ENCODE measurements around the gene MTAP. TPM values are rescaled to one million over a fixed set of nuclear protein-coding genes. Genes with fewer than 3 reads are reported as not detected.

MTAP gene
- total RNA-seq, 1 experiment from 2014 or later, result 326 TPM

GRCh38 chr9:21825637-21826036 is 23.2 kb downstream of the MTAP start:
- no peak for TF ChIP-seq SP1 (IDR thresholded peaks at IDR 0.05; ENCODE audit: low read depth)
- no peak for TF ChIP-seq ELF1 (IDR thresholded peaks at IDR 0.05; ENCODE audit: borderline replicate concordance, low read depth)
- no peak for TF ChIP-seq RAD21 (IDR thresholded peaks at IDR 0.05; ENCODE audit: low read depth)
- TF ChIP-seq POLR2A (IDR thresholded peaks at IDR 0.05; ENCODE audit: borderline replicate concordance, extremely low read depth, insufficient read depth, insufficient read length), result no peak
- no peak for TF ChIP-seq CBX3 (IDR thresholded peaks at IDR 0.05; ENCODE audit: low read depth)
- no peak for TF ChIP-seq SIN3A (IDR thresholded peaks at IDR 0.05; ENCODE audit: low read depth)
- TF ChIP-seq ZFX (IDR thresholded peaks at IDR 0.05), result no peak
- no peak for TF ChIP-seq EGR1 (IDR thresholded peaks at IDR 0.05; ENCODE audit: low read depth)
- Histone ChIP-seq H3K4me3 (replicated peaks in 1 of 2; ENCODE audit: low read depth in 1 of 2, low read length in 2 of 2) (no peak overlapping the region), H3K9me3 (ENCODE audit: control insufficient read depth in 1 of 2, insufficient read depth in 1 of 2, low read depth in 1 of 2, low read length in 2 of 2) (no peaks in the 10 kb centered on the region), H3K79me2 (ENCODE audit: insufficient read depth, low read length) (peaks cover 91% of the 10 kb centered on the region), H3K27ac (ENCODE audit: low read depth, low read length) (no peak overlapping the region), H3K27me3 (ENCODE audit: insufficient read depth, low read length) (no peaks in the 10 kb centered on the region), H3K4me1 (ENCODE audit: control insufficient read depth in 1 of 2, insufficient read depth in 2 of 2, low read length in 2 of 2) (peaks cover 5 to 40% of the 10 kb centered on the region in 2 experiments; a peak in 2 of 4 replicates), H3K4me2 (ENCODE audit: low read length) (no peak overlapping the region), H4K20me1 (ENCODE audit: insufficient read depth) (peaks cover 33% of the 10 kb centered on the region), H3K9ac (ENCODE audit: low read length) (no peak overlapping the region), H2AFZ (ENCODE audit: low read depth, low read length, poor library complexity, severe bottlenecking) (no peak overlapping the region), H3K9me2 (ENCODE audit: insufficient read depth) (no peaks in the 10 kb centered on the region), H3K36me3 (ENCODE audit: control insufficient read depth in 1 of 2, insufficient read depth in 2 of 2, low read length in 2 of 2) (peaks cover 45 to 51% of the 10 kb centered on the region in 2 experiments)
- intact Hi-C loops (cut with micrococcal nuclease), result no loop called here
- no TSS peak for BruUV-seq (replicated peaks)
- ATAC-seq (no peak; the same call in 1 of the 2 replicates), DNase-seq (ENCODE audit: low read depth, low spot score) (no peak)
- ChIA-PET POLR2A (no interaction called here), RAD21 (ENCODE audit: low non-redundant PET in 1 of 2, low total read pairs in 2 of 2, uncharacterized antibody in 2 of 2, unreplicated experiment in 2 of 2) (no interaction called here), CTCF (no interaction called here)

GRCh38 chr9:21828853-21829410 is 26.5 kb downstream of the MTAP start:
- ChIA-PET POLR2A (no interaction called here), RAD21 (ENCODE audit: low non-redundant PET in 1 of 2, low total read pairs in 2 of 2, uncharacterized antibody in 2 of 2, unreplicated experiment in 2 of 2) (no interaction called here), CTCF (no interaction called here)
- Histone ChIP-seq H3K9me3 (ENCODE audit: control insufficient read depth in 1 of 2, insufficient read depth in 1 of 2, low read depth in 1 of 2, low read length in 2 of 2) (no peaks in the 10 kb centered on the region), H3K4me2 (ENCODE audit: low read length) (no peak overlapping the region; the same call in 1 of the 2 replicates), H3K36me3 (ENCODE audit: control insufficient read depth in 1 of 2, insufficient read depth in 2 of 2, low read length in 2 of 2) (peaks cover 72 to 81% of the 10 kb centered on the region in 2 experiments), H3K4me3 (replicated peaks in 1 of 2; ENCODE audit: low read depth in 1 of 2, low read length in 2 of 2) (no peak overlapping the region), H3K27me3 (ENCODE audit: insufficient read depth, low read length) (no peaks in the 10 kb centered on the region), H2AFZ (ENCODE audit: low read depth, low read length, poor library complexity, severe bottlenecking) (no peak overlapping the region), H4K20me1 (ENCODE audit: insufficient read depth) (peaks cover 38% of the 10 kb centered on the region), H3K9me2 (ENCODE audit: insufficient read depth) (no peaks in the 10 kb centered on the region), H3K27ac (ENCODE audit: low read depth, low read length) (no peak overlapping the region), H3K4me1 (ENCODE audit: control insufficient read depth in 1 of 2, insufficient read depth in 2 of 2, low read length in 2 of 2) (peaks cover 5 to 73% of the 10 kb centered on the region in 2 experiments; a peak in 2 of 4 replicates), H3K79me2 (ENCODE audit: insufficient read depth, low read length) (peaks cover 100% of the 10 kb centered on the region), H3K9ac (ENCODE audit: low read length) (no peak overlapping the region)
- intact Hi-C loops (cut with micrococcal nuclease), result no loop called here
- BruUV-seq (replicated peaks), result no TSS peak
- ATAC-seq (no peak), DNase-seq (ENCODE audit: low read depth, low spot score) (no peak)
- TF ChIP-seq REST (IDR thresholded peaks at IDR 0.05; ENCODE audit: low read depth) (no peak), MAX (IDR thresholded peaks at IDR 0.05) (no peak), CBX3 (IDR thresholded peaks at IDR 0.05; ENCODE audit: low read depth) (no peak), SRF (IDR thresholded peaks at IDR 0.05; ENCODE audit: low read depth) (no peak), ATF3 (IDR thresholded peaks at IDR 0.05) (no peak), EZH2 (IDR thresholded peaks at IDR 0.05) (no peak), YY1 (IDR thresholded peaks at IDR 0.05; ENCODE audit: extremely low read depth, insufficient replicate concordance, low read depth, low read length) (no peak), SIN3A (IDR thresholded peaks at IDR 0.05; ENCODE audit: low read depth) (no peak), RAD21 (IDR thresholded peaks at IDR 0.05; ENCODE audit: low read depth) (no peak), SP1 (IDR thresholded peaks at IDR 0.05; ENCODE audit: low read depth) (no peak), FOSL1 (IDR thresholded peaks at IDR 0.05; ENCODE audit: low read depth) (no peak), CTCF (IDR thresholded peaks at IDR 0.05 in 2 of 3, conservative IDR thresholded peaks at IDR 0.05 in 1 of 3; ENCODE audit: borderline replicate concordance in 1 of 3, insufficient read depth in 1 of 3, low read depth in 2 of 3, low read length in 2 of 3) (no peak)

Data from HCT116 (cell line).